IgD-negative memory B cell (primary cell): Measurements from ENCODE around the gene RNU6-1. TPM values are rescaled to one million over a fixed set of nuclear protein-coding genes. Genes with fewer than 3 reads are reported as not detected.

ENCODE experiments used
- H3K27ac Mint-ChIP-seq, 3 donors: one replicate each; pipeline ENCODE4 v1.8.0; 2020 to 2022; ENCODE audit warnings: mild to moderate bottlenecking in 3 of 3, mixed read lengths in 3 of 3, moderate library complexity in 1 of 3
- H3K27me3 Mint-ChIP-seq: one replicate; pipeline ENCODE4 v1.8.0; 2021; ENCODE audit warnings: mixed read lengths
- H3K36me3 Mint-ChIP-seq: one replicate; pipeline ENCODE4 v1.8.0; 2020; ENCODE audit warnings: mild to moderate bottlenecking, mixed read lengths
- H3K4me1 Mint-ChIP-seq, 3 donors: one replicate each; pipeline ENCODE4 v1.8.0; 2020 to 2022; ENCODE audit warnings: mixed read lengths in 3 of 3, mild to moderate bottlenecking in 1 of 3
- H3K4me3 Mint-ChIP-seq, 4 donors: one replicate each; pipeline ENCODE4 v1.8.0; 2020 to 2022; ENCODE audit warnings: mild to moderate bottlenecking in 4 of 4, mixed read lengths in 4 of 4, moderate library complexity in 3 of 4
- H3K9me3 Mint-ChIP-seq, 3 donors: one replicate each; pipeline ENCODE4 v1.8.0; 2020 to 2021; ENCODE audit warnings: mixed read lengths in 3 of 3, mild to moderate bottlenecking in 1 of 3
- polyA plus RNA-seq: library from polyadenylated mRNA; unstranded; fragments of 300-500 nt; fragmentation: Illumina TruSeq; gene quantifications from one replicate; pipeline ENCODE4 v1.2.3, GENCODE V29; 2021

Gene RNU6-1
- polyA plus RNA-seq, 1 donor from 2014 or later, result not detected

DNA sequence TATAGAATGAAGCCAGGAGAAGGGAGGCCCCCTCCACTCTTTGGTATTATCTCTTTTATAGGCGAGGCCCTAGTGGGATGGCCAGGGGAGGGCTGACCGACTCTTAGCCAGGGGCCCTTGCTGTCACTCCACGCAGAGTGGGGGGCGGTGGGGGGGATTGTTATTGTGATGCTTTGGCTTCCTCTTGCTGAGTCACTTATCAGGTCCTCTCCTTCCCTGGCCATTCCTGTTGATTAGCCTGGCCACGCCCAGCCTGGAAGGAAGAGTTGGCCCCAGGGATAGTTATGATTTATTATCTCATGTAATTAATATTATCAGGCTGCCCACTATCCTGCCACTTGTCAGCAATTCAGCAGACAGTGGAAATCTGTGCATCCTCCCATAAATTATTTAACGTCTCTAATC, 40.0 kb downstream of the RNU6-1 start:
- Mint-ChIP-seq H3K36me3 (peaks cover 6% of the 10 kb centered on the region), H3K9me3 (peaks cover 2 to 9% (median 3%) of the 10 kb centered on the region in 3 donors), H3K27ac (no peak overlapping the region), H3K4me3 (no peak overlapping the region), H3K27me3 (no peaks in the 10 kb centered on the region), H3K4me1 (peaks cover 4 to 8% (median 7%) of the 10 kb centered on the region in 3 donors)

GRCh38 chr15:67796196-67797127, 43.4 kb downstream of the RNU6-1 start:
- Mint-ChIP-seq H3K4me1 (peaks cover 0 to 6% (median 4%) of the 10 kb centered on the region in 3 donors), H3K36me3 (peaks cover 12% of the 10 kb centered on the region), H3K27me3 (no peaks in the 10 kb centered on the region), H3K9me3 (peaks cover 3 to 9% (median 4%) of the 10 kb centered on the region in 3 donors), H3K4me3 (no peak overlapping the region), H3K27ac (no peak overlapping the region)

- H3K36me3 Mint-ChIP-seq, result peaks cover 15% of the 10 kb centered on the region
- peaks cover 3 to 9% (median 4%) of the 10 kb centered on the region in 3 donors for H3K9me3 Mint-ChIP-seq
- H3K27me3 Mint-ChIP-seq, result no peaks in the 10 kb centered on the region
- H3K27ac Mint-ChIP-seq, result no peak overlapping the region
- H3K4me3 Mint-ChIP-seq, result peak overlapping the region in 2 of 4 donors; percentile 0 to 19
- peaks cover 0 to 5% (median 4%) of the 10 kb centered on the region in 3 donors for H3K4me1 Mint-ChIP-seq
Measured at GRCh38 chr15:67794832-67795574, 44.8 kb downstream of the RNU6-1 start.

DNA sequence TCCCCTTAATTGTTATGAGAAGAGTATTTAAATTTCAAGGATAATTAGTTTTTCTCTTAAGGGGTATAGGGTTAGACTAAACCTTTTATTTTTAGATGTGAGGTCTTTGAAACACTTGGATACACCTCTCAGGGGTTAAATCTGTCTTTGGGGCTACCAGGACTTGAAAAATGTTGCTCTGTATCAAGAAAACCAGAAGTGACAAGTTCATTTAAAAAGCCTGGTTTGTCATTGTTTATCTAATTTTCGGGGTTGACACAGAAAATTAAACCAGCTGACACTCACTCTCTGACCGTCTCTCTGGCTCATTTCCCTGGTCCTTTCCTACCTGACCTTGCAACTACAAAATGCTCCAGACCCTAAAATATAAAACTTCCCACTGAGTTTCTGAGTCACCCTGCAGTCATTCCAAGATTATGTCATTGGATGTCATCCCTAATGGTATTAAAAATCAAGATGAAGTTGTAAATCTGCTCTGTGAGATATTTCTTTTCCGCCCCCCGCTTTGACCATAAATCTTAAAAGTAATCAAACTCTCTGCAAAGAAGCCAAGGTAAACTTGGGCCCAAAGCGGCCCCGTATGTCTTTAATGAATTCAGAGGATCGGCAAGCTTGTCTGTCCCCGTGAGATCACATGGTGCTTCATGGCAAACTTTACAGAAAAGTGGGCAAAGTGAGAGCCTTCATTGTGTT, 47.4 kb downstream of the RNU6-1 start:
- Mint-ChIP-seq H3K9me3 (peaks cover 3 to 9% (median 4%) of the 10 kb centered on the region in 3 donors), H3K27ac (peak overlapping the region in 1 of 3 donors; percentile 76), H3K4me3 (peak overlapping the region in 1 of 4 donors; percentile 43), H3K4me1 (peaks cover 0 to 5% (median 4%) of the 10 kb centered on the region in 3 donors), H3K27me3 (no peaks in the 10 kb centered on the region), H3K36me3 (peaks cover 18% of the 10 kb centered on the region)

- H3K4me3 Mint-ChIP-seq, result no peak overlapping the region
- peaks cover 3 to 9% (median 4%) of the 10 kb centered on the region in 3 donors for H3K9me3 Mint-ChIP-seq
- peaks cover 15% of the 10 kb centered on the region for H3K36me3 Mint-ChIP-seq
- peak overlapping the region in 1 of 3 donors; percentile 73 for H3K27ac Mint-ChIP-seq
- H3K27me3 Mint-ChIP-seq, result peaks cover 2% of the 10 kb centered on the region
- H3K4me1 Mint-ChIP-seq, result peaks cover 0 to 4% (median 4%) of the 10 kb centered on the region in 3 donors
Measured at GRCh38 chr15:67790610-67791319, 49.1 kb downstream of the RNU6-1 start.

Other genes with a start within 250 kb of the RNU6-1 start
- gene SKOR1, start 14.5 kb downstream of the RNU6-1 start, polyA plus RNA-seq, result not detected
- gene PIAS1, start 214.3 kb upstream of the RNU6-1 start, polyA plus RNA-seq, result 128 TPM